Choroid plexus epithelial cell (primary cell): ENCODE measurements around the gene DNAH5.

Experiments
- DNase-seq: peaks from one replicate; pipeline ENCODE4 v3.0.0-alpha.2; 2010; ENCODE audit warnings: low read depth
- H3K4me3 ChIP-seq: 2 replicates; pipeline ENCODE4 v1.5.1; 2011; ENCODE audit warnings: low read depth, mild to moderate bottlenecking, control low read depth, low read length, moderate library complexity
- CTCF ChIP-seq: conservative IDR thresholded peaks from 2 replicates; pipeline ENCODE4 v1.5.1; 2011; ENCODE audit warnings: low read depth, mild to moderate bottlenecking, control low read depth, inconsistent platforms, low read length, moderate library complexity

DNAH5 gene

DNA sequence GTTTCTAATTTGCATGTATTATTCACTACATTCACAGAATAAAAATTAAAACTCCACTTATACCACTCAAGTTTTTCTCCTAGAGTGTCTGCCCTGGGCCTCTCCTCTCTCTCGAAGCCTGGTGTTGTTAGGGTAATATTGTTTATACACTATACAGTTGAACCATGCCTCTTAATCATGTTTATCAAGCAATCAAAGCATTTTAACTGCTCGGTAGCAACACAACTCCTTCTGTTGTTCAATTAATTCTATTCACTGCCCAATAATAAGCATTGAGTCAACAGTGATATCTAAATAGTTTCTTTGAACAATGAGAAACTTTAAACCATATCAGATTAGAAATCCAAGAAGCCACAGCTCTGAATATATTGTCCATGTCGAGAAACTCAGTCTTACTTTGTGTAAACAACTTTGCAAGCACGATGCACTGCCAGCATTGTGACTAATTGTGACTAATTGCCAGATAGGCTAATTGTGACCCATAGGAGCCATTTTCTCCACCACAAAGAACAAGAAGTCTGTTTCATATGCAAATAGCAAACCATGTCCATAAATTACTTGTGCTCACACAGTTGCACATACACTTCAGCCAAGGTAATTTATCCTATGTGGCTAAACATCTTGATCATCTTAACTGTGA, at the start of gene DNAH5:
TSS of gene DNAH5 (minus strand) at position 129 of the 640 bp plus-strand sequence. CDS start 250 bp downstream, outside the sequence.
- no peak for TF ChIP-seq CTCF
- no peak within 1 kb of the TSS for H3K4me3 ChIP-seq
- DNase-seq, result no peak

DNA sequence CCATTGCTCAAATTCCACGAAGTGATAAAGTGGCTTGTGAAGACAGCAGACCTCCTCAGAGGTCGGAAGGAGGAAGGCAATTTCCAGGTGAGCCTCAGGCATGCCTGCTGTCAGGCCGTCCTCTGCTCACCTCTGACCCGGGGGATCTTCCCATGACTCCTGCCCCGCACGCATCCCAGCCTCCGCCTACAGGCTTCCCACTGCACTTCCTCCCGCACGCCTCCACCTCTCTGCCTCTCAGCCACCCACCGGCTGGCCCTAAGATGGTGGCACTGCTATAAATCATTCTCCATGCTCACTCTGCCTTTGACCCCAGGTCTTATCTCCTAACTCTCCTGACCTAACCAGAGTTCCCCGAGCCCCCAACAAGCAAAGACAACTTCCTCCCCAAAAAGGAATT, 49.4 kb upstream of the DNAH5 start:
- no peak for DNase-seq
- no peak overlapping the region for H3K4me3 ChIP-seq
- no peak for TF ChIP-seq CTCF

GRCh38 chr5:13992795-13993194, 48.3 kb upstream of the DNAH5 start:
- H3K4me3 ChIP-seq, result no peak overlapping the region
- TF ChIP-seq CTCF, result no peak
- DNase-seq, result no peak

GRCh38 chr5:13991365-13991764, 46.9 kb upstream of the DNAH5 start:
- TF ChIP-seq CTCF, result no peak
- DNase-seq, result no peak
- no peak overlapping the region for H3K4me3 ChIP-seq

GRCh38 chr5:13990896-13991295, 46.4 kb upstream of the DNAH5 start:
- TF ChIP-seq CTCF, result no peak
- H3K4me3 ChIP-seq, result no peak overlapping the region

DNA sequence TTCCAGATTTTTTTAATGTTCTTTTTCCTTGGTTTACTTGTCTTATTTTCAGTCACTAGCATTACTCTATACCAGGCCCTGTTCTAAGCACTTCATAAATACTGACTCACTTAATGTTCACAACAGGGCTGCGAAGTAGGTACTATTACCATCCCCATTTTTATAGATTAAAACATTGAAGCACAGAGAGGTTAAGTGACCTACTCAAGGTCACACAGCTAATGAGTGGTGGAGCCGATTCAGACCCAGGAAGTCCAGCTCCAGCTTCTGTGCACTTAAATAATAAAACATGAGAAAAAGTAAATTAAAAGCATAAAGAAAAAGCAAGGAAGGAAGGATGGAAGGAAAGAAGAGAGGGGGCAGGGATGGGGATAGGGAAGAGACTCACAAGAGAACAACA, 45.3 kb upstream of the DNAH5 start:
- DNase-seq, result no peak
- no peak for TF ChIP-seq CTCF
- H3K4me3 ChIP-seq, result no peak overlapping the region

More at GRCh38 chr5:13990896-13991295, 46.4 kb upstream of the DNAH5 start:
- no peak for DNase-seq

DNA sequence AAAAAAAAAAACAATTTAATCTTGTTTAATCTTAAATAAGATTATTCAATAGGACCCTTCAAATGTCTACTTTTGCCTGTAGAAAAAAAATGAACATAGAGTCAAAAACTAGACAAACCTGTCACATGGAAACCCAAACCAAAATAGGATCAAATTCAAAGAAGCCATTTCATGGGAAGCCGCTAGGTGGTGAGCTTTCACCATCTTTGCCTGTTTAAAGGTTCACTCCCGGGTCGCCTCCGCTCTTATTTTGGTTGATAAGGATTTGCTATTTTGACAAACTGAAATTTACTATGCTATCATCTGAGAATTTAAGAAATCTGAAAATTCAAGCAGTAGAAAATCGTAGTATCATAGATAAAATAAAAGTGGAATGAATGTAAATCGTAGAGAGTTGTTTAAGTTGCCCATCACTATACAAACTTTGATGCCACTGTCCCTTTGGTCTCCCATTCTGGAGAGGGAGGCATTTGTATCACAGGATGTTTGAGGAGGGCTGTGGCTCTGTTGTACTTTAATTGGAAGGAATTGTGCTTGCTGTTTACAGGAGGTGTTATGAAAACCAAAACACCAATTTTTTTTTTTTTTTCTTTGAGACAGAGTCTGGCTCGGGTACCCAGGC, 43.5 kb upstream of the DNAH5 start:
- peak; percentile 90 for TF ChIP-seq CTCF
- peak; percentile 79 for DNase-seq
- no peak overlapping the region for H3K4me3 ChIP-seq
